GM19328 (cell line): ENCODE data around the gene DRC3.

ENCODE experiments used
- ATAC-seq: cut with Tn5 transposase; IDR thresholded peaks from one replicate; pipeline ENCODE4 v1.9.1; 2021; ENCODE audit warnings: mild to moderate bottlenecking, moderate library complexity; ENCODE audit not compliant: unreplicated experiment

Gene DRC3

DNA sequence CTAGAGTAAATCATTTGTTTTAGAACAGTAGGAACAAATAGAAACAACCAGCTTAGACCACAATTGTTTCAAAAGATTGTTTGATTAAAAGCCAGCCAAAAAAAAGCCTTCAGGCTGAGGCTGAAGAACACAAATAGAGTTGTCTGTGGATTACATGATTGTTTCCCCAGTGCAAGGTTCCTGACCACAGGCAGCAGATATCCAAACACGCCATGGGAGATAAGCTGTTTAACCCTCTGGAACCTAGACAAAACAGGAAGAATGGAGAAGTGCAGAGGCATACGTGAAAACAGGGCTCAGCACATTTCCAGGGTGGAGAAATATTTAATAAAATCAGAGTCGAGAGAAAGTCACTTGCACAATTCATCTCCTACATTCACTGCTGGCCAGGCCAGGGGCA, 45.3 kb downstream of the DRC3 start:
- ATAC-seq, result no peak

DNA sequence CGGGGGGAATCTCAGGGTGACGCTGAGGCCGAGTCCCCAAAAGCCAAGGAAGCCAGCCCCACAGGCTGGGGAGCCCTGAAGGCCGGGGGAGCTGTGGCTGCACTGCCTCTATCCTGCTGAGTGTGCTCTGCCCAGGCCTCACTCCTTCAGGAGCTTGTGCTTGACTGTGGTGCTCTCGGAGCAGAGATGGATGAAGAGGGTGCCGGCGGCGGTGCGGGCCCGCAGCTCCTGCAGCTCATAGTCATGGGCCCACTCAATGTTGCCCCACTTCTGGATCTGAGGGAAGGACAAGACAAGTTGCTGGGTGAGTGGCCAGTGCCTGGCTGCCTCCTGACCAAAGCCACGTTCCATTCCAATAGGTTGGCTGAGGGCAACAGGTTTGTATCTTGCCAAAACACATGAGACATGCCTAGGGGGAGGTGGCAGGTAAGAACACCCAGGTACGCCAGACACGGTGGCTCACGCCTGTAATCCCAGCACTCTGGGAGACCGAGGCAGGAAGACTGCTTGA, 45.8 kb downstream of the DRC3 start:
- ATAC-seq, result no peak

DNA sequence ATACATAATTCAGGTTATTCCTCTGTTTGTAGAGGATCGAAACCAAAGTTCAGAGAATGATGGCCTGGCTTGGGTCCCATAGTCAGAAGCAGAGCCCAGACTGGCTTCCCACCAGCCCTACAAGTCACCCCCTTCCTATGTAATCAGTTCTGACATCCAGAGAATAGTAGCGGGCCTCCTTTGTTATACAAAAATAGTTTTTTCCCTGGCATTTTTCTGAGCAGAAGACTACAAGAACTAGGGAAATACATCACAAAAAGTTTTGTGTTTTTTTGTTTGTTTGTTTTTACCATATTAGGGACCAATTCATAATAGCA, 47.1 kb downstream of the DRC3 start:
- ATAC-seq, result no peak

DNA sequence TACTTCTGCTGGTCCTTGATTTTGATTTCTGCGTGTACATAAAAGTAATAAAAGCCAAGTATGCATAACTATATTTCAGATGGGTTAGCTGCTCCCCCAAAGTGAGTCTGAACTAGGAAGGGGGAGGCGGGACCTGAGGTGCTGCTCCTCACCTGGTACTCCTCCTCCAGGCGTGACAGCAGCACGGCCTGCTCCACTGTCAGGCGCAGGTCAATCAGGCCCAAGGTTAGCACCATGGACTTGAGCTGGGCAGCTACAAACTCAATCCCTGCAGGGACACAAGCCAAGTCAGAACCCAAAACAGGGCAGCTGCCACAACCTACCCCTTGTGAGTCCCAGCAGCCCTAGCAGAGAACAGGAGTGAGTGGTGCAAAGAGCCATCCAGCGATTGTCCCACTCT, 48.3 kb downstream of the DRC3 start:
- ATAC-seq, result no peak

DNA sequence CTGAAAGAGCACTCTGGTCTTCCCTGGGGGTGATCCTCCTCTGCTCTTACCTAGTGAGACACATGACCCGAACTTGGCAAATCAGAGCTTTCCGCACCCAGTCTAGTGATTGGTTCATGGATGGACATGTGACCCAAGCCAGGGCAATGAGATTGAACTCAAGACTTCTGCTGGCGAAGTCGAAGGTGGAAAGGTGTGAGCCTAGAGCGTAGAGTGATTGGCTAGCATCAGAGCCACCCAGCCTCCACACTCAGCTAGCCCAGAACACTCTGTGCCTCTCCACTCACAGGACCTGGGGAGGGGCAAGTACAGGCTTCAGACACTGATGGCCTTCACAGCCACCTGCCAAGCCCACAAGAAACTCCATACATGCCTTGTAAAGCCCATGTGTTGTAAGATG, 48.7 kb downstream of the DRC3 start:
- no peak for ATAC-seq

DNA sequence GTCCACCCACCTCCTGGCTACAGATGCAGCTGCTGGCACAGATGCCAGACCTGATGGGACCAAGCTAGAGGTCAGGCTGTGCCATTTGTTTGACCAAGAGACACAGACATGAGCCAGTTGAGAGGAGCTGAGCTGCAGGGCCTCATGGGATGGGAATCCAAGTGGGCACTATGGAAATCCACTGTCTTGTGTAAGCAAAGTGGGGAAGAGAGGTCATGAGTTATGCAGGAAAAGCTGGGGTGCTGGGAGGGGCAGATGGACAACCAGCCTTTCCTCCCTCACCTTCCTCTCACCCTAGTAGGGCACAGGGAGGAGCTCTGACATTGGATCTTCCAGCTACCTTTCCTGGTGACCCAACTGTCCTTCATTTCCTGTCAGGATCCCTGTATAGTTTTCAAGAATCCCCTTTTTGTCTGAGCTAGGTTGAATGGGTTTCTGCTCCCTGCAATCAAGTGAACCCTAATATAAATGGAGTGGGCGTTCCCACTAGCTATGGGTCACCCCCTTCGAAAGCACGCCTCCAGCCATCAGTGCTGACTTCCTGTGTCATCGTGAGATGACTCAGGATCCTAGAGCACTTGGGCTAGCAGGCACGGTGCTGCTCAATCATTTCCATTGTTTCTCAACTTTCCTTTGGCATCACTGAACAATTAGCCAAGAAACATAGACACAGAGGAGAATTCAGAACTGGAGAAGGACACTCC, 52.7 kb downstream of the DRC3 start:
- ATAC-seq, result no peak

DNA sequence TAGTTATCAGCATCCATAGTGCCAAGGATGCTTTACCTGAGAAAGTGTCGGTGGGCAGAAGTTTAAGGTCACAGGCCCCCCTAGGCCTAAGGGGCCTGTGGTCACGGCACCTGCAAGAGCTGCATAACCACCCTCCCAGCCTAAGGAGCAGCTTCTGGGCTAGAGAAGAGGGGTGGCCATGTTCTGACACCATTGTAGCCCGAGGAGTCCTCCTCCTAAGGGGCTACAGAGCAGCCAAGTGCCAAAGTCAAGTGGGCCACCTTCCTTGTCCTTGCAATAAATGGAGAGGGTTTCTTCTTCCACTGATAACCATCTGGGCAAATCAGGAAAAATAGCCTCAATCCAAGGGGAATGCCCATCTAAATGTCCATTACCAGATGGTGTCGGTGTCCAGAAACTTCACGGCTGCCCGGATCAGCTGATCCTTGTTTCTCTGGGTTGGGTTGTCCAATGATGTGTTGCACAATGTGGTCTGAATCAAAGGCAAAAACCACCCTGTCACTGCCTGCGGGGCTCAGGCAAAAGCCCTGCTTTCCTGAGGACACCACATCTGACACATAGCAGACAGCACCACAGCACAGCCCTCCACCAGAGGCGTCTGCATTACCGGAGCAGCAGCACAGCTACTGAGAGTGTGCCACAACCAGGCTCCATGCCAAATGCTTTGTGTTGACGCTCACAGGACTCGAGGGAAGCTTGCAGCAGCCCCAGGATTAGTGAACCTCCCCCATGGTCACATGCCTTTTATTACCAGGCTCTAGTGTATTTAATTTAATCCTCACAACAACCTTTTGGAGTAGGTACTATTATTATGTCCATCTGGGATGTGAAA, 53.5 kb downstream of the DRC3 start:
- ATAC-seq, result no peak

DNA sequence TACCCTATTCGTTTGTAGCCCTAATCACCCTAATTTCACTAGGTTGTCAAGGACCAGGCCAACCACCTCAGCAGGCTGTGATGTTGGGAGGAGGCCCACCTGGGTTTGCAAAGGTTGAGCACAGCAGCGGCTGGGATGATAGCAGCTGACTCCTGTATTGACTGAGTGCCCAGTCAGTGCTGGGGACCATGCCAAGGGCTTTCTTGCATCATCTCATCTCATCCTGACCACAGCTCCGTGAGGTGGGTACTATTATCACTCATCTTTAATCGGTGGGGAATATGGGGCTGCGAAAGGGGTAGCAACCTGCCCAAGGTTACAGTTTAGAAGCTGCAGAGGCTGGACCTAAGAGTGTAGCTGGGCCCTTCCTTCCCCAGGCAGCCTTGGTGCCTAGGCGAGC, 54.6 kb downstream of the DRC3 start:
- no peak for ATAC-seq

DNA sequence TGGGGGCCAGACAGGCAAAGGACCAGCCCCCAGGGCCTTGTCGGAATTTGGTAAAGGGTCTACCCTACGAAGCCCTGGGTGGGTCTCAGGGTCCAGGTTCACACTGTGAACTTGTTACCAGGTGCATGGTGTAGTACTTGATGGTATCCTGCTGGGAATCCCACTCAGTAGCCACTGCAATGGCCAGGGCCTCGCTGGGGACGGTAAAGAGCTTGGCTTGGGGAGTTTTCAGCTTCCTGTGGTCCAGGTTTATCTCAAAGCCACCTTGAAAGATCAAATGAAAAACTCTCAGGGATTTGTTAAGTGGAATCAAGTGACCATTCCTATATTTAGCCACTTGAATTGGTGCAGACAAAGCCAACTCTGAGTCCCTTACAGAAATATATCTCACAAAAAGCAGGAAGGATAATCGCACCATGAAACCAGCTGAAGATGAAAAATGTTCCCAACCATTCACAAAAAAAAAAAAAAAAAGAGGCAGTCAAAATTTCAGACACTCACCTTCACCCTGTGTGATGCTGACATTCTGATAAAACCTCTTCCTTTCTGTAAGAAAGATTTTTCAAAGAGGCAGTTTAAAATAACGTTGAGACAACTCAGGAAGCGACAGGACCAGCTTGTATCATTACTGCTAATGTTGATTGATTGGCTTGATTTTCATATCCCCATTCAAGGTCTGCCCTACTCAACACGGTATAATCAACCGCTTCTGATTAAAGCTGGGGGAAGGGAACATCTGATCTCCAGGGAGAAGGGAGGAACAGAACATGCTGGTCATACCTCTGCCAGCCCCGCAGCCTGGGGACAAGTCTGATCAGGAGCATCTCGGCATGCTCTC, 55.7 kb downstream of the DRC3 start:
- ATAC-seq, result no peak

DNA sequence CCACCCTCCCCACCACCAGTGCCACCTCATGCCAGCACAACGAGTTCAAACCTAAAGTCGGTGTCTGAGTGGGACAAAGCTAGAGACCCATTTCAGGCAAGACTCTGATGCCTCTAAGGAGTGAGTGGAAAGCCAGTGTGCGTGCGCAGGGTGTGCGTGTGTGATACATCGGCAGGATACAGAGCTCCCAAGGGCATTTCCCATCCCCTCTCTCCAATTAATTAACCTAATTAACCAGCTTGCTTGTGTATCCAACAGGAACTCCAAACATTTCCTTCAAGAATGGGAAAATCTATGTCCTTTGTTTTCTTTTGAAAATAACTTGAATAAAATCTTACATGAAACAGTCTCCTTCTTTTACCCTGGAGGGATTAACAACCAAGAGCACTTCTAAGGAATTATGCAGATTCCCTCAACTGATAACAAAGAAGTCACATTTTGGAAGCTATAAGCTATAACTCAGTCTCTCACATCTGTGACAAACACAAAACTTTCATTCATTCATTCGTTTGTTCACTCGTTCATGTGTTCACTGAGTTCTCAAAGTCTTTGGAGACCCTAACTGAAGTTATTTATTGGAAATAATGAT, 56.4 kb downstream of the DRC3 start:
- no peak for ATAC-seq

DNA sequence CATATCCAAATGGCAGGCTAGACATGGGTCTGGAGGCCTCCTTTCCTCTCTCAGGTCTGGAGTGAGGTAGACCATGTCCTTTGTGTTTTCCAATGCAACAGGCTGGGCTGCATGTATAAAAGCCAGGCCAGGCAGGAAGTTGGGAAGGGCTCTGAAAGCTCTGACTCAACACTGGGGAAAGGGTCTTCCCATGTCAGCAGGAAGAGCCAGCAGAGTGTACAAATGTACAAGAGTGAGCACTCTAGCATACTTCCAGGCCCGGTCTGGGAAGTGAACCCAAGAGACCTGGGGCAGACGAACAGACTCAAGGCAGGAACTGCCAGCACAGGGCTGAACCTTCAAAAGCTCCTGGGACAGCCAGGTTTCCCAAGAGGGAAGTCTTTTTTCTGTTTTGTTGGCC, 59.3 kb downstream of the DRC3 start:
- ATAC-seq, result no peak

DNA sequence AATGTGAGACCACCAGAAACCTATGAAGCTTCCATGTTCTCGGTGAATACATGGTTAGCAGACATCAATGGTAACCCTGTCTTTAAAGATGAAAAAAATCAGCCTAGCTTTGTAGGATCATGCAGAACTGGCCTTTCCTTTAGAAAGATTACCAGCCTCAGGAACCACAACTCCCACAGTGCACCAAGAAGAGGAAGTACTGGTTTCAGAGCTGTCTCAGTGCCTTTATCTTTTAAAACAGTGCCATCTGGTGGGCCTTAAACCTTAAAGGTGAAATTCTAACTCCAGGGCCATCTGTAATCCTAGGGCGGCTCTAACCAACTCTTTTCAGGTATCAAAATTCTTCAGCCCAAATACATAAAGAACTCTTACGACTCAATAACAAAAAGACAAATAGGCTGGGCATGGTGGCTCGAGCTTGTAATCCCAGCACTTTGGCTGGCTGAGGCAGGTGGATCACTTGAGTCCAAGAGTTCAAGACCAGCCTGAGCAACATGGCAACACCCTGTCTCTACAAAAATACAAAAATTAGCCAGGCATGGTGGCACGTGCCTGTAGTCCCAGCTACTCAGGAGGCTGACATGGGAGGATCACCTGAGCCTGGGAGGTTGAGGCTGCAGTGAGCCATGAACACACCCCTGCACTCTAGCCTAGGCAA, 60.9 kb downstream of the DRC3 start:
- peak; percentile 60 for ATAC-seq

DNA sequence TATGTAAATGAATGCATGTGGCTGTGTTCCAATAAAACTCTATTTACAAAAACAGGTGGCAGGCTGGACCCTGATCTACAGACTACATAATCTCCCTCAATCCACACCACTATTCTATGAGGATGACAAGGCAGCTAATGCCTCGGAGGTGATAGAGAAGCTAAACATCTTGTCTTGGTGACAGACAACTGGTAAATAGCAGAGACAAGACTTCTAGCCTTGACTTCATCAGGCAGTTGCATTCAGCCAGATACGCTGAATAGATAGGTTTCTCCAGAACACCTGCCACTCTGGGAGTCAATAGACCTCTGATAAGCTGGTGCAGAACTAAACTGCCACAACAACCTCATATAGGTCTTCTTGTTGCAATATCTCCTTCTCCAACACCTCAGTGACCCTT, 63.0 kb downstream of the DRC3 start:
- ATAC-seq, result no peak

DNA sequence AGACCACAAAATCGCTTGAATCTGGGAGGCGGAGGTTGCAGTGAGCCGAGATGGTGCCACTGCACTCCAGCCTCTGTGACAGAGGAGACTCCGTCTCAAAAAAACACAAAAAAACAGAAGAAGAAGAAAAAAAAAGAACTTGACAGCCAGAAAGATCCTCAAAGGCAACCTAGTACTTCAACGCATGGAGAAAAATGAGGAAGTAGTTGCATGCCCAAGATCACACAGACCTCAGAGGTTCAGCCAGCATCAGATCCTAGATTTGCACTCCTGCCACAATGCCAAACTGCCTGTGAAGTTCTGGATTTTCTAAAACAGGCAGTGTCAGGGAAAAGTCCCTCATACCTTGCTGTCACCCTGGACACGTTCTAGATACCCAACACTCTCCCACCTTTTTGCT, 64.8 kb downstream of the DRC3 start:
- no peak for ATAC-seq

DNA sequence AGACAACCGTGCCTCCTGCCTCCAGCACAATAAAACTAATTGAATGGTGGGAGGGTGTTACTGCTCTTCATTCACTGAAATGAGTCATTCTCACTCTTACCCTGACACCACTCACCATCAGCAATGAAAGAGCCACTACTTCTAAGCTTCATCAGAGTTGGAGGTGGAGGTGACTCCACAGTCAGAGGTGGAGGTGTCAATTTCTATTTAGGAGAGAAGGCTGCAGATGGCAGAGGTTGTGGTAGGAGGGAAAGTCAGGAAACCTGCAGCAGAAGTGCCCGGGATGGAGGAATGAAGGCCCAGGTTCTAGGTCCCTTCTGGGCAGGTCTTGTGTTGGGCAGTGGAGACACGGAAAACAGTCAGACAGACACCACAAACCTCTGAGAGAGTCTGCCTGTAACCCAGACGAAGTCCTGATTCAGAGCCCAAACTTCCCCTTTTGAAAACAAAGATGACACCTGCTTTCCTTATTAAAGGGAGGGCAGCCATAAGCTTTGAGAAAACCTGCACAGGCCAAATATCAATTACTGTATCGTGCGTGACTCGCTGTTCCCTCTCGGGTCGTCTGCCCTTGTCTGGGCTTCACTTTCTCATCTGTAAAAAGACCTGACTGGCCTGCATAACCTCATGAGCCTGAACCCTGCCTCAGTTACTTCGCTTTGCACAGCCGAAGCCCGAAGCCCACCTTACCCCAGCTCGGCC, 65.6 kb downstream of the DRC3 start:
- ATAC-seq, result no peak

DNA sequence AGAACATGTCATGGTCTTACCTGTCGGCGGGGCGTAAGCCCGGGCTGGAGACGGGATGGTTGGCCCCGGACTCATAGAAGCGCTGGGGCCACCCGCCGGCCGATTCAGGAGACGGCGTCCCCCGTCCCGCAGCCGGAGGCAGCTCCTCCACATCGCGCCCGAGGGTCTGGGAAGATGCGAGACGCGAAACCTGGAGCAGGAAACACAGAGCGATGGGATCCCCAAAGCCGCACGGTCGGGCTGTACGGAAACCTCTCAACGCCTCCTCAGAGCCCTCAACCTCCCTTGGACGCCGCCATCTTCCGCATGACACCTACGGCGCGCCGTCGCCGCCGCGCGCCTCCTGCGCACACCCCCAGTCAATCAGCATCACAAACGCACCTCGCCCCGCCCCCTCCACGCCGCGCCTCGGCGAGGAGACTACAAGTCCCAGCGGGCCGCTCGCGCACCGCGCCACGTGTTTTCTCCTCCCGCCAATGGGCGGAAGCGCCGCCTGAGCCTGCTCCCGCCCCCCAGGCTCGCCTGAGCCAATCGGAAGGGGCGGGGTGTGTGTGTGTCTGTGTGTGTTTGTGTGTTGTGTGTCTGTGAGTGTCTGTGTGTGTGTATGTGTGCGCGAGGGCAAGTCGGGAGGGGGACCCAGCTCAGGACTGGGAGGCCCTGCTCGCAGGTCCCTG, 66.3 kb downstream of the DRC3 start, which contains the start of the genes ATPAF2 and GID4:
ATPAF2 (minus strand) TSS at position 308 of the 674 bp plus-strand sequence; CDS start at position 153, 155 bp downstream.
GID4 (plus strand) TSS at position 548 of the 674 bp plus-strand sequence; CDS start at position 605, 57 bp downstream.
- peak; percentile 80 for ATAC-seq

DNA sequence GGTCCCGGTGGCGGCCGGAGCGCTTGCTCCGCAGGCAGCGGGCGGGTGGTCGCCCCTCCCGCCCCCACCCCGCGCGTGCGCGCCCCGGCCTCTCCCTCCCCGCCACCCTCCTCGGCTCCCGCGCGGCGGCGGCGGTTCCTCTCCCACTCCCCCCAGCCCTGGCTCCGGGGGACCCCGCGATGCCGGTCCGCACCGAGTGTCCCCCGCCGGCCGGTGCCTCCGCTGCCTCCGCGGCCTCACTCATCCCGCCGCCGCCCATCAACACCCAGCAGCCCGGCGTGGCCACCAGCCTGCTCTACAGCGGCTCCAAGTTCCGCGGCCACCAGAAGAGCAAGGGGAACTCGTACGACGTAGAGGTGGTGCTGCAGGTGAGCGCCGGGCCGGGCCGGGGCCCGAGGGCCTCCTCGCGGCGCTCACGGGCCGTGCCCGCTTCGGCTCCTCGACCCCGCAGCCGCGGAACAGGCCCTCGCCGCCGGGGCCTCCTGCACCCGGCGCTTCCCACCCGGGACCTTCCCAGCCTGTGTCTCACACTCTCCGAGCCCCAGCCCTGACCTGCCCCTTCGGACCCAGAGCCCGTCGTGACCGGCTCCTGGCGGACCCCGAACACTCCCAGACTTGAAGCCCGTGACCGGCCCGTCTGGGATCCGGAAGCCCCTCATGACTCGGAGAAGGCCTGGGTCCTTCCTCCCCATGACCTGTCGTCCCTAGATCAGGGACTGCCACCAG, 67.0 kb downstream of the DRC3 start:
- ATAC-seq, result peak; percentile 22

DNA sequence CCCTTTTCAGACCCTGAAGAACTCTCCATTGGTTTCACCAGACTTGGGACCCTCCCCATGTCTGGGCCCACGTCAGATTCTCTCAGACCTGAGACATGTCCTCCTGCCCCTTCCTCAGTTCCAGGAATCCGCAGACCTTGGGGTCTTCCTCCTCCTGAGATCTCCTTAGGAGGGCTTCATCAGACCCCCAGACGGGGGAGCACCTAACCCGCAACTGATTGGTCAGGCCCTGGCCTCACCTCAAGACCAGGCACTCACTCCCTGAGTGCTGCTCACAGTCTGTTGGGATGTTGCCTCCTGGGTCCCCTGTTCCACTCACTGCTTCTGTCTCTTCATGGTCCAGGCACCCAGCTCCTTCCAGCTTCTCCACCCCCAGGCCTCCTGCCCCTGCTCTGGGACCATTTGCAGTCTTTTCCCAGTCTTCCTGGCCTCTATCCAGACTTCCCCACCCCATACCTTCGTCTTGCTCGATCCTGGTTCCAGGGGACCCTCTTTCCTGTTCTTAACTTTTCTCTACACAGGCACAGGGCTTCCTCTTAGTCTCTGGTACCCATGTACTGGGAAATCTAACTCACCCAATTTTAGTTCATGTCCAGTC, 67.7 kb downstream of the DRC3 start:
- ATAC-seq, result no peak
